ENCODE results near the gene BAHD1. TPM values are rescaled to one million over a fixed set of nuclear protein-coding genes. Genes with fewer than 3 reads are reported as not detected.

Gene BAHD1
- polyA plus RNA-seq, 1 of the 3 experiments (the other 2 are of a cell fraction), result 5.5 TPM

DNA sequence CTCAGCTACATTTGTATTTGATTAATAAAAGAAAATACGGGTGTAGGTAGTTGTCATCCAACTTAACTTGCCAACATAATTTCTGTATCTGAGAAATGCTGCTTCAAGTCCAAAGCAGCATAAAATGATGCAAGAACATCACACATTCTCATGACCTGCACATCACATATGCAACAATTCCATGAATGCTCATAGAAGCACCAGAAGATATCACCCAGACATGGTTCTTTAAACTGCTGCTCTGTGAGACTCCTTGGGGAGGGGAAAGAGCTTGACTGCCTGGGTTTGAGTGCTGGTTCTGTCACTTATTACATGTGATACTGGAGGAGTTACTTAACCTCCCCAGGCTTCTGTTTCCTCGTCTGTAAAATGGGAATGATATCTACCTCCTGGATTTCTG, 69.4 kb downstream of the BAHD1 start:
- no peak overlapping the region for H3K9ac ChIP-seq
- H3K27me3 ChIP-seq (ENCODE audit: insufficient read depth), result no peaks in the 10 kb centered on the region
- H3K4me1 ChIP-seq (ENCODE audit: control insufficient read depth in 1 of 2, insufficient read depth in 2 of 2, low read depth in 1 of 2, low read length in 1 of 2), result no peaks in the 10 kb centered on the region; a peak in 1 of 4 replicates
- DNase-seq, result no peak
- H4K20me1 ChIP-seq (ENCODE audit: insufficient read depth), result no peaks in the 10 kb centered on the region
- no peak overlapping the region for H3K27ac ChIP-seq (ENCODE audit: low read depth in 2 of 2, low read length in 1 of 2)
- TF ChIP-seq GATA2 (CRISPR knock-in tag; IDR thresholded peaks at IDR 0.05) (no peak), GABPA (IDR thresholded peaks at IDR 0.05; ENCODE audit: low read depth) (no peak), TAF1 (IDR thresholded peaks at IDR 0.05; ENCODE audit: borderline replicate concordance, low read depth, low read length) (no peak), RXRA (IDR thresholded peaks at IDR 0.05; ENCODE audit: borderline replicate concordance, low read depth) (no peak), ELF1 (IDR thresholded peaks at IDR 0.05) (no peak), FOXJ3 (CRISPR knock-in tag; IDR thresholded peaks at IDR 0.05) (no peak), YY1 (IDR thresholded peaks at IDR 0.05; ENCODE audit: low read depth) (no peak), SIN3A (IDR thresholded peaks at IDR 0.05; ENCODE audit: borderline replicate concordance, low read depth, low read length) (no peak), RFX5 (IDR thresholded peaks at IDR 0.05; ENCODE audit: low read length) (no peak), FOSL2 (IDR thresholded peaks at IDR 0.05; ENCODE audit: borderline replicate concordance, low read depth) (no peak), CHD2 (IDR thresholded peaks at IDR 0.05; ENCODE audit: low read length, partially characterized antibody) (no peak), FOXM1 (IDR thresholded peaks at IDR 0.05; ENCODE audit: low read depth) (no peak)
- TF ChIP-seq, protein P1, sequence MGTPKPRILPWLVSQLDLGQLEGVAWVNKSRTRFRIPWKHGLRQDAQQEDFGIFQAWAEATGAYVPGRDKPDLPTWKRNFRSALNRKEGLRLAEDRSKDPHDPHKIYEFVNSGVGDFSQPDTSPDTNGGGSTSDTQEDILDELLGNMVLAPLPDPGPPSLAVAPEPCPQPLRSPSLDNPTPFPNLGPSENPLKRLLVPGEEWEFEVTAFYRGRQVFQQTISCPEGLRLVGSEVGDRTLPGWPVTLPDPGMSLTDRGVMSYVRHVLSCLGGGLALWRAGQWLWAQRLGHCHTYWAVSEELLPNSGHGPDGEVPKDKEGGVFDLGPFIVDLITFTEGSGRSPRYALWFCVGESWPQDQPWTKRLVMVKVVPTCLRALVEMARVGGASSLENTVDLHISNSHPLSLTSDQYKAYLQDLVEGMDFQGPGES (IDR thresholded peaks at IDR 0.05; ENCODE audit: low read depth, low read length), result no peak
- TF ChIP-seq, protein P2, sequence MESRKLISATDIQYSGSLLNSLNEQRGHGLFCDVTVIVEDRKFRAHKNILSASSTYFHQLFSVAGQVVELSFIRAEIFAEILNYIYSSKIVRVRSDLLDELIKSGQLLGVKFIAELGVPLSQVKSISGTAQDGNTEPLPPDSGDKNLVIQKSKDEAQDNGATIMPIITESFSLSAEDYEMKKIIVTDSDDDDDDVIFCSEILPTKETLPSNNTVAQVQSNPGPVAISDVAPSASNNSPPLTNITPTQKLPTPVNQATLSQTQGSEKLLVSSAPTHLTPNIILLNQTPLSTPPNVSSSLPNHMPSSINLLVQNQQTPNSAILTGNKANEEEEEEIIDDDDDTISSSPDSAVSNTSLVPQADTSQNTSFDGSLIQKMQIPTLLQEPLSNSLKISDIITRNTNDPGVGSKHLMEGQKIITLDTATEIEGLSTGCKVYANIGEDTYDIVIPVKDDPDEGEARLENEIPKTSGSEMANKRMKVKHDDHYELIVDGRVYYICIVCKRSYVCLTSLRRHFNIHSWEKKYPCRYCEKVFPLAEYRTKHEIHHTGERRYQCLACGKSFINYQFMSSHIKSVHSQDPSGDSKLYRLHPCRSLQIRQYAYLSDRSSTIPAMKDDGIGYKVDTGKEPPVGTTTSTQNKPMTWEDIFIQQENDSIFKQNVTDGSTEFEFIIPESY (IDR thresholded peaks at IDR 0.05; ENCODE audit: borderline replicate concordance, low read depth), result no peak
- H3K4me2 ChIP-seq, result no peak overlapping the region
- no peaks in the 10 kb centered on the region for H3K9me2 ChIP-seq
- WGBS (ENCODE audit: low lambda C conversion rate), result 84% methylated on average over 2 of the region's 2 CpGs
- H3K36me3 ChIP-seq (replicated peaks in 1 of 2; ENCODE audit: control insufficient read depth in 1 of 2, insufficient read depth in 2 of 2, low read length in 1 of 2), result no peaks in the 10 kb centered on the region
- ChIA-PET POLR2A (no interaction called here), CTCF (interaction anchor here (0.7 to 3.8 kb wide), 3 partner anchors 9 to 165 kb away, joined by 3 to 23 read pairs (median 5); no protein-coding TSS in a partner anchor)
- no peaks in the 10 kb centered on the region for H3F3A ChIP-seq (replicated peaks; ENCODE audit: insufficient read depth)
- no peaks in the 10 kb centered on the region for H3K79me2 ChIP-seq (ENCODE audit: insufficient read depth)
- no peak overlapping the region for H2AFZ ChIP-seq (ENCODE audit: low read depth)
- no peak overlapping the region for H3K4me3 ChIP-seq (ENCODE audit: low read depth in 2 of 2, low read length in 1 of 2)
- H3K9me3 ChIP-seq, result no peaks in the 10 kb centered on the region

DNA sequence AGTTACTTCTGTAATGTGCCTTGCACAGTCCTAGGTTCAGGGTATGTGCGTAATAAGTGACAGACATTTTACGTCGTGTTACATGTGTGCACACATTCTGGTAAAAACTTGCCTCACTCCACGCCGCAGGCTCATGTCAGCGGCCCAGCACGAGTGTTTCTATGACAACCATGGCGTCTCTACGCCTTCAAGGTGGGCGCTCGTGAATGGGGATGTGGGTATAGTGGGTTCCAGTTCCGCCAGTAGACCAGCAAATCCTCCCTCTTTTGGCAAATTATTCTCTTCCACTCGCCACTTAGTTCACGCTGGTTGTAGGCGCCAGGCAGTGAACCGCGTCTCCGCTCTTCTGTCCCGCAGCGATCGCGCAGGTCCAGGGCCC, 70.3 kb downstream of the BAHD1 start:
- CTCF ChIA-PET, result interaction anchor here (1.5 kb wide), 1 partner anchor 11 kb away, joined by 3 read pairs; no protein-coding TSS in a partner anchor
- 94% methylated on average over 19 of the region's 22 CpGs for WGBS (ENCODE audit: low lambda C conversion rate)
- TF ChIP-seq POLR2AphosphoS5 (IDR thresholded peaks at IDR 0.05; ENCODE audit: low read depth, low read length) (no peak), CHD2 (IDR thresholded peaks at IDR 0.05; ENCODE audit: low read length, partially characterized antibody) (no peak), SIN3A (IDR thresholded peaks at IDR 0.05; ENCODE audit: borderline replicate concordance, low read depth, low read length) (no peak), GATA2 (CRISPR knock-in tag; IDR thresholded peaks at IDR 0.05) (no peak), RFX5 (IDR thresholded peaks at IDR 0.05; ENCODE audit: low read length) (no peak), MXI1 (IDR thresholded peaks at IDR 0.05; ENCODE audit: low read depth, low read length) (no peak), JUND (IDR thresholded peaks at IDR 0.05) (no peak), NFIC (IDR thresholded peaks at IDR 0.05; ENCODE audit: borderline replicate concordance) (no peak)
- TF ChIP-seq, protein P3, sequence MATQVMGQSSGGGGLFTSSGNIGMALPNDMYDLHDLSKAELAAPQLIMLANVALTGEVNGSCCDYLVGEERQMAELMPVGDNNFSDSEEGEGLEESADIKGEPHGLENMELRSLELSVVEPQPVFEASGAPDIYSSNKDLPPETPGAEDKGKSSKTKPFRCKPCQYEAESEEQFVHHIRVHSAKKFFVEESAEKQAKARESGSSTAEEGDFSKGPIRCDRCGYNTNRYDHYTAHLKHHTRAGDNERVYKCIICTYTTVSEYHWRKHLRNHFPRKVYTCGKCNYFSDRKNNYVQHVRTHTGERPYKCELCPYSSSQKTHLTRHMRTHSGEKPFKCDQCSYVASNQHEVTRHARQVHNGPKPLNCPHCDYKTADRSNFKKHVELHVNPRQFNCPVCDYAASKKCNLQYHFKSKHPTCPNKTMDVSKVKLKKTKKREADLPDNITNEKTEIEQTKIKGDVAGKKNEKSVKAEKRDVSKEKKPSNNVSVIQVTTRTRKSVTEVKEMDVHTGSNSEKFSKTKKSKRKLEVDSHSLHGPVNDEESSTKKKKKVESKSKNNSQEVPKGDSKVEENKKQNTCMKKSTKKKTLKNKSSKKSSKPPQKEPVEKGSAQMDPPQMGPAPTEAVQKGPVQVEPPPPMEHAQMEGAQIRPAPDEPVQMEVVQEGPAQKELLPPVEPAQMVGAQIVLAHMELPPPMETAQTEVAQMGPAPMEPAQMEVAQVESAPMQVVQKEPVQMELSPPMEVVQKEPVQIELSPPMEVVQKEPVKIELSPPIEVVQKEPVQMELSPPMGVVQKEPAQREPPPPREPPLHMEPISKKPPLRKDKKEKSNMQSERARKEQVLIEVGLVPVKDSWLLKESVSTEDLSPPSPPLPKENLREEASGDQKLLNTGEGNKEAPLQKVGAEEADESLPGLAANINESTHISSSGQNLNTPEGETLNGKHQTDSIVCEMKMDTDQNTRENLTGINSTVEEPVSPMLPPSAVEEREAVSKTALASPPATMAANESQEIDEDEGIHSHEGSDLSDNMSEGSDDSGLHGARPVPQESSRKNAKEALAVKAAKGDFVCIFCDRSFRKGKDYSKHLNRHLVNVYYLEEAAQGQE (IDR thresholded peaks at IDR 0.05; ENCODE audit: low read depth, low read length), result no peak
- TF ChIP-seq, protein P4, sequence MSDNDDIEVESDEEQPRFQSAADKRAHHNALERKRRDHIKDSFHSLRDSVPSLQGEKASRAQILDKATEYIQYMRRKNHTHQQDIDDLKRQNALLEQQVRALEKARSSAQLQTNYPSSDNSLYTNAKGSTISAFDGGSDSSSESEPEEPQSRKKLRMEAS (IDR thresholded peaks at IDR 0.05; ENCODE audit: low read depth), result no peak
- Histone ChIP-seq H3K4me3 (ENCODE audit: low read depth in 2 of 2, low read length in 1 of 2) (no peak overlapping the region), H3K36me3 (replicated peaks in 1 of 2; ENCODE audit: control insufficient read depth in 1 of 2, insufficient read depth in 2 of 2, low read length in 1 of 2) (no peaks in the 10 kb centered on the region), H3K4me2 (no peak overlapping the region), H3F3A (replicated peaks; ENCODE audit: insufficient read depth) (no peaks in the 10 kb centered on the region), H3K79me2 (ENCODE audit: insufficient read depth) (no peaks in the 10 kb centered on the region), H3K27me3 (ENCODE audit: insufficient read depth) (no peaks in the 10 kb centered on the region), H3K9me2 (no peaks in the 10 kb centered on the region), H4K20me1 (ENCODE audit: insufficient read depth) (no peaks in the 10 kb centered on the region), H3K9me3 (no peaks in the 10 kb centered on the region), H3K27ac (ENCODE audit: low read depth in 2 of 2, low read length in 1 of 2) (no peak overlapping the region), H3K4me1 (ENCODE audit: control insufficient read depth in 1 of 2, insufficient read depth in 2 of 2, low read depth in 1 of 2, low read length in 1 of 2) (no peaks in the 10 kb centered on the region; a peak in 1 of 4 replicates), H3K9ac (no peak overlapping the region), H2AFZ (ENCODE audit: low read depth) (no peak overlapping the region)
- POLR2A ChIA-PET, result no interaction called here
- DNase-seq, result no peak
